A673 (cell line): ENCODE data around the gene CST6. TPM values are rescaled to one million over a fixed set of nuclear protein-coding genes. Genes with fewer than 3 reads are reported as not detected.

Experiments
- BruUV-seq: library from RNA; stranded (reverse); fragments of 400-500 nt; replicated peaks from 2 replicates; lab custom pipeline; 2021; lab: Mats Ljungman, UMichigan
- CTCF ChIA-PET: fragments of 300-600 bp; sonication (Branson Sonifier 250); formaldehyde crosslinking; loops from one replicate; lab custom pipeline; 2022; ENCODE audit warnings: antibody characterized with exemption; lab: Charles Lee
- POLR2A ChIA-PET: fragments of 300-600 bp; sonication (Branson Sonifier 250); formaldehyde crosslinking; loops from one replicate; lab custom pipeline; 2022; ENCODE audit warnings: antibody characterized with exemption; ENCODE audit not compliant: low non-redundant PET; lab: Charles Lee
- DNase-seq: peaks from one replicate; pipeline ENCODE4 v3.0.0-alpha.2; 2015; ENCODE audit warnings: low spot score
- H3K27ac ChIP-seq: fragments of 200-600 bp; sonication (generic); 2 replicates; pipeline ENCODE4 v1.5.1; 2016; ENCODE audit warnings: mixed run types, low read depth, mild to moderate bottlenecking, mixed read lengths, antibody characterized with exemption, low read length; ENCODE audit not compliant: poor library complexity, severe bottlenecking
- H3K27me3 ChIP-seq: fragments of 200-600 bp; sonication (generic); replicated peaks from 2 replicates; pipeline ENCODE4 v1.6.1; 2017; ENCODE audit warnings: mixed run types, low read depth, mild to moderate bottlenecking, mixed read lengths, antibody characterized with exemption, low read length; ENCODE audit not compliant: insufficient read depth, poor library complexity
- H3K36me3 ChIP-seq: fragments of 200-600 bp; sonication (generic); 2 replicates; pipeline ENCODE4 v1.6.1; 2016; ENCODE audit warnings: mixed run types, mild to moderate bottlenecking, mixed read lengths, antibody characterized with exemption, low read length; ENCODE audit not compliant: insufficient read depth, poor library complexity, severe bottlenecking
- H3K4me1 ChIP-seq: fragments of 200-600 bp; sonication (generic); 2 replicates; pipeline ENCODE4 v1.6.1; 2017; ENCODE audit warnings: mixed run types, mild to moderate bottlenecking, mixed read lengths, antibody characterized with exemption, low read length; ENCODE audit not compliant: insufficient read depth, poor library complexity, severe bottlenecking
- H3K4me3 ChIP-seq: fragments of 200-600 bp; sonication (generic); 2 replicates; pipeline ENCODE4 v1.5.1; 2016; ENCODE audit warnings: low read depth, mixed run types, mild to moderate bottlenecking, mixed read lengths, low read length; ENCODE audit not compliant: poor library complexity, severe bottlenecking
- H3K9me3 ChIP-seq: fragments of 200-600 bp; sonication (generic); 2 replicates; pipeline ENCODE4 v1.6.1; 2016; ENCODE audit warnings: mixed run types, low read depth, mild to moderate bottlenecking, mixed read lengths, antibody characterized with exemption, low read length; ENCODE audit not compliant: poor library complexity, severe bottlenecking
- CTCF ChIP-seq: fragments of 300-800, 200-600 bp; sonication (generic); conservative IDR thresholded peaks from 2 replicates; pipeline ENCODE4 v1.5.1; 2017; ENCODE audit warnings: low read depth, mild to moderate bottlenecking, antibody characterized with exemption, low read length, moderate library complexity, mixed read lengths
- EZH2 ChIP-seq: fragments of 200-600 bp; sonication (generic); IDR thresholded peaks from 2 replicates; pipeline ENCODE4 v1.6.1; 2017; ENCODE audit warnings: borderline replicate concordance, low read depth, mild to moderate bottlenecking, mixed read lengths, antibody characterized with exemption, low read length; ENCODE audit not compliant: poor library complexity, severe bottlenecking
- intact Hi-C: fragments of 100-400 bp; cut with micrococcal nuclease; formaldehyde crosslinking; loops from one replicate; pipeline ENCODE4 v1.10.0; 2022; ENCODE audit not compliant: unreplicated experiment
- total RNA-seq: library from RNA; stranded (reverse); gene quantifications from 2 replicates; pipeline ENCODE4 v1.2.3, GENCODE V29; 2021

CST6 gene
- total RNA-seq, 1 experiment from 2014 or later: 2.3 TPM

DNA sequence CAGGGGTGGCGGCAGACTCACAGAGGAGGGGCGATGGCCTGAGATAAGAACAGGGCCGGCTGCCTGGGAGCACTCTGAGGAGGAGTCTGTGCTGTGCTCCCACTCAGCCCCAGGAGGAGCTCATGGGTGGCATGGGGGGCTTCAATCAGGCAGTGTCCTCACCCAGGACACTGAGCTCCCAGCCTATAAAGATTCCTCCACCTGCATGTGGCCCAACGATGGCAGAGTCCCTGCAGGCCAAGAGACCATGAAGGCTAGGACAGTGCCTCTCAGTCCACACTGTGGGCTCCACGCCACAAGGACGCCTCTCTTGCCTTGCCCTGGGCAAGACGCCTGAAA is 1.9 kb downstream of the CST6 start:
- intact Hi-C loops: no loop called here
- Histone ChIP-seq H3K36me3 (no peaks in the 10 kb centered on the region), H3K4me3 (no peak overlapping the region), H3K9me3 (no peaks in the 10 kb centered on the region), H3K4me1 (peaks cover 23% of the 10 kb centered on the region), H3K27me3 (no peaks in the 10 kb centered on the region), H3K27ac (no peak overlapping the region)
- ChIA-PET CTCF (interaction anchor here (0.6 kb wide), 1 partner anchor 11 kb away, joined by 3 read pairs; no protein-coding TSS in a partner anchor), POLR2A (no interaction called here)
- TF ChIP-seq EZH2: no peak
- TF ChIP-seq CTCF: no peak
- DNase-seq: no peak
- BruUV-seq: no TSS peak

- no TSS peak for BruUV-seq
- TF ChIP-seq EZH2: no peak
- no peak for TF ChIP-seq CTCF
- Histone ChIP-seq H3K36me3 (no peaks in the 10 kb centered on the region), H3K27ac (peak overlapping the region; percentile 62), H3K4me3 (no peak overlapping the region), H3K27me3 (no peaks in the 10 kb centered on the region), H3K4me1 (peaks cover 23% of the 10 kb centered on the region), H3K9me3 (no peaks in the 10 kb centered on the region)
- ChIA-PET POLR2A (no interaction called here), CTCF (interaction anchor here (0.7 kb wide), 2 partner anchors 211 to 342 kb away, joined by 8 to 13 read pairs; no protein-coding TSS in a partner anchor)
- peak; percentile 40 for DNase-seq
- intact Hi-C loops: no loop called here
Measured at GRCh38 chr11:66014804-66015453, 3.1 kb downstream of the CST6 start.

DNA sequence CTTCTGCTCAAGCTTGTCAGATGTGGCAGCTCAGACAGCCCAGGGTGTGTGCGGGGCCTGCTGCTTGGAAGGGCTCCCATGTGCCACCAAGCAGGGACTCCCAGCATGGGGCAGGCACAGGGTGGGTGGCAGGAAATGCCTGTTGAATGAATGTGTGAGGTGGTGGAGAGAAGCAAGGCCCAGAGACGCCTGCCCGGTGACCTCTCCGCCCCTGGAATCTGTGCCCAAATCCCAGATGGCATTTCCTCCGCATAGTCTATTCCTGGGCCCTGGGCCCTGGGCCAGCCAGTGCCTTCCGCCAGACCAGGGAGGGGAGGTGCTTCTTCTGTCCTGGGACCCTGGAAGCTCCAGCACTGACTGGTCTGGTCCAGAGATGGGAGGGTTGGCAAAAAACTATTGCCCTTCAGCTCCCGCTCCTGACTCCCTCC is 3.7 kb downstream of the CST6 start:
- TF ChIP-seq EZH2 (no peak), CTCF (no peak)
- peak; percentile 87 for DNase-seq
- Histone ChIP-seq H3K9me3 (no peaks in the 10 kb centered on the region), H3K4me1 (peaks cover 23% of the 10 kb centered on the region), H3K27ac (peak overlapping the region; percentile 62), H3K4me3 (no peak overlapping the region), H3K27me3 (no peaks in the 10 kb centered on the region), H3K36me3 (no peaks in the 10 kb centered on the region)
- POLR2A ChIA-PET: no interaction called here
- BruUV-seq: no TSS peak
- CTCF ChIA-PET: no interaction called here
- intact Hi-C loops: no loop called here
